ENCODE results near the gene SDE2. TPM values are rescaled to one million over a fixed set of nuclear protein-coding genes. Genes with fewer than 3 reads are reported as not detected.

Gene SDE2
- total RNA-seq = 44.5 TPM

DNA sequence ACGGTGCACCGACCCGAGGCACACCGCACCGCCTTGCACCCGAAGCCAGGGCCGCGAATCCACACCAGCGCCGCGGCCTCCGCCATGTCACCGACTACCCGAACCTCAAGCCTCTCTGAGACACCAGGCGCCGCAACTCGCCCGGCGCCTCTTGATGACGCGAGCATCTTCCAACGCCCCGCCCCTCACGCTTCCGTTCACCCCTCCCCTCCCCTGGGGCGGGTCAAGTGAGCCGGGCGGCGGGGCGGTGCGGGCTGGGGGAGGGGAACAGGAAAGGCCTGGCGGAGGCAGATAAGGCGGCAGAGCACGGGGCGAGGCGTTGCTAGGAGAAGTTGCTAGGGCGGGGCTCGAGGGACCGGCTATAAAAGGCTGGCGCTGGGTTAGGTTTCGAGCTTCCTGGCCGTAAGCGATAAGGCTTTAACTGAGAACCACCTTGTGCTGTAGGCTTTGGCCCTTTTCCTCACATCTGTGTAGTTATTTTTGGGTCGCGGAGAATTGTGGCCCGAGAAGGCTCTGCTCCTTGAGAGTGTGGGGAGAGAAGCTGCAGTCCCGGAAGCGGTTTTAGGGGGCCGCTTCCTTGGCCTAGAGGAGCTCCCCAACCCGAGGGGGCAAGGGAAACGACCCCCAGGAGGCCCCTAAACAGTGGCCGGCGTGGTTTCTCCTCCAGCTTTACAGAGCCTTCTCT is at the start of gene SDE2:
TSS of gene SDE2 (minus strand) at position 117 of the 685 bp plus-strand sequence. CDS start at position 86, 31 bp downstream.

DNA sequence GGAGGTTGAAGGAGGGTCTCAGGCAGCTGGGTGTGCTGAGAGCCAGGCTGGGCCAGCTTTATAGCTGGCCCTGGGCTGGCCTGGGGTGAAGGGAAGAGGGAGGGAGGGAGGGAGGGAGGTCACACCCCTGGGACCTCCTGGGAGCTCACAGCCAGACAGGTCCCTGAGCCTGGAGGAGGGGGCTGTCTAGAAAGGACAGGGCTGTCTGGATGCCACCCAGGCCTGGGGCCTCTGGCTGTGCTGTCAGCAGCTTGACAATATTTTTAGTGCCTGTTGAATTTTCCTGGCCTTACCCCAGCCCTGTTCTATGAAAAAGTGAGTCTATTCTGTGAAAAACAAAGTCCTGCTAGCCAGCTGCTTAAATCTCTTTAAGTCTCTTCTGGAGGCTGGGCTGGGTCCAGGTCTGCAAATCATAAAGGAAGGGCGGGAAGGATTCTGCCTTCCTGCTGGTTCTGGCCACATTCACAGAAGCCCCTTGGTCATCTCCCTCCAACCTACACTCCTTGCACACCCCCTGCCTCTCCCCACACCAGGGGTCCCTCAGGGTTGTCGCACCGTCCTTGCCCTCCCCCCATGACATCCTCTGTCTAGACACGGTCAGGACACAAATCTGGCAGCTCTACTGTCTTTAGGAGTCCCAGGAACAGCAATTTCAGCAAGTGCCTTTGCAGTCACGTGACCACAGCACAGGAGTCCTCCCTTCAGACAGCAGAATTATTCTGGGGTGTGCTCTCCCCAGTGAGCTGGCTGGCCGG is 57.8 kb downstream of the SDE2 start, which contains the start of gene LEFTY2:
TSS of gene LEFTY2 (minus strand) at position 34 of the 755 bp plus-strand sequence. CDS start 80 bp downstream, outside the sequence.

Small RNA genes within 50 kb of the gene (small RNA-seq; reads per million reads assigned to genes)
- not detected for gene AL117348.1
- gene NDUFA3P3 = not detected

Other genes with a start within 250 kb of the SDE2 start
- 360 TPM for gene SRP9, start 221.5 kb downstream of the SDE2 start, total RNA-seq
- gene EPHX1, start 189.2 kb downstream of the SDE2 start, total RNA-seq = 24.0 TPM
- 4.4 TPM for gene TMEM63A, start 117.0 kb downstream of the SDE2 start, total RNA-seq
- 0.69 TPM for gene LEFTY1, start 110.2 kb downstream of the SDE2 start, total RNA-seq
- 24.0 TPM for gene PYCR2, start 75.1 kb downstream of the SDE2 start, total RNA-seq
- 0.23 TPM for gene LEFTY2, start 58.1 kb downstream of the SDE2 start, total RNA-seq
- 312 TPM for gene H3-3A, start 63.4 kb upstream of the SDE2 start, total RNA-seq
- gene ACBD3, start 187.4 kb upstream of the SDE2 start, total RNA-seq = 52.4 TPM
- not detected for gene MIXL1, start 224.3 kb upstream of the SDE2 start, total RNA-seq

All from diencephalon (tissue), 1 donor.